Hepatocyte (in vitro differentiated cells): ENCODE measurements around the gene DNM3. TPM values are rescaled to one million over a fixed set of nuclear protein-coding genes. Genes with fewer than 3 reads are reported as not detected.

ENCODE experiments used
- DNase-seq: peaks from one replicate; pipeline ENCODE4 v3.0.0-alpha.2; 2016; ENCODE audit warnings: low spot score
- H2AFZ ChIP-seq: fragments of 200-600 bp; sonication (generic); 2 replicates; pipeline ENCODE4 v1.6.0; 2016; ENCODE audit warnings: antibody characterized with exemption, mild to moderate bottlenecking
- H3K27ac ChIP-seq: fragments of 200-600 bp; sonication (generic); 2 replicates; pipeline ENCODE4 v1.5.1; 2016; ENCODE audit warnings: mild to moderate bottlenecking
- H3K27me3 ChIP-seq: fragments of 200-600 bp; sonication (generic); 2 replicates; pipeline ENCODE4 v1.6.1; 2016
- H3K36me3 ChIP-seq: fragments of 200-600 bp; sonication (generic); replicated peaks from 2 replicates; pipeline ENCODE4 v1.5.1; 2016; ENCODE audit warnings: low read depth; ENCODE audit not compliant: insufficient read depth
- H3K4me1 ChIP-seq: fragments of 200-600 bp; sonication (generic); 2 replicates; pipeline ENCODE4 v1.5.1; 2016; ENCODE audit warnings: mild to moderate bottlenecking, moderate library complexity; ENCODE audit not compliant: insufficient read depth
- H3K4me2 ChIP-seq: fragments of 200-600 bp; sonication (generic); 2 replicates; pipeline ENCODE4 v1.6.0; 2016
- H3K4me3 ChIP-seq: fragments of 200-600 bp; sonication (generic); 2 replicates; pipeline ENCODE4 v1.5.1; 2016; ENCODE audit warnings: mild to moderate bottlenecking
- H3K79me2 ChIP-seq: fragments of 200-600 bp; sonication (generic); 2 replicates; pipeline ENCODE4 v1.6.0; 2017; ENCODE audit warnings: mild to moderate bottlenecking
- H3K9me2 ChIP-seq: fragments of 200-600 bp; sonication (generic); replicated peaks from 2 replicates; pipeline ENCODE4 v1.6.0; 2017; ENCODE audit warnings: mild to moderate bottlenecking; ENCODE audit not compliant: insufficient read depth
- H3K9me3 ChIP-seq: fragments of 200-600 bp; sonication (generic); 2 replicates; pipeline ENCODE4 v1.5.1; 2016; ENCODE audit warnings: low read depth, mild to moderate bottlenecking
- H4K20me1 ChIP-seq: fragments of 200-600 bp; sonication (generic); 2 replicates; pipeline ENCODE4 v1.6.0; 2016; ENCODE audit warnings: mild to moderate bottlenecking; ENCODE audit not compliant: insufficient read depth, poor library complexity, severe bottlenecking
- EZH2 ChIP-seq: fragments of 200-600 bp; sonication (generic); IDR thresholded peaks from 2 replicates; pipeline ENCODE4 v1.6.1; 2016; ENCODE audit warnings: antibody characterized with exemption, mild to moderate bottlenecking, borderline replicate concordance
- EZH2phosphoT487 ChIP-seq: fragments of 200-600 bp; sonication (generic); IDR thresholded peaks from one replicate; pipeline ENCODE4 v1.6.1; 2018; ENCODE audit warnings: antibody characterized with exemption, mild to moderate bottlenecking, low read depth, moderate library complexity; ENCODE audit not compliant: unreplicated experiment, severe bottlenecking
- WGBS: methylation state at CpG from one replicate; pipeline ENCODE4 v1.1.6; 2016; ENCODE audit warnings: low lambda C conversion rate; ENCODE audit errors: missing lambda C conversion rate; 5-methylcytosine and 5-hydroxymethylcytosine counted together
- polyA plus RNA-seq: library from polyadenylated mRNA; unstranded; fragments of >200 nt; fragmentation: Nextera tagmentation; extraction: Ambion mirVana; gene quantifications from 2 replicates; pipeline ENCODE4 v1.2.1, GENCODE V29; 2016
- total RNA-seq: library from RNA; depleted of rRNA; stranded (reverse); fragments of >200 nt; gene quantifications from 2 replicates; pipeline ENCODE4 v1.2.3, GENCODE V29; 2014
- TF ChIP-seq, protein P1 (sequence below): fragments of 200-600 bp; sonication (generic); IDR thresholded peaks from 2 replicates; pipeline ENCODE4 v1.5.1; 2016; ENCODE audit warnings: antibody characterized with exemption, mild to moderate bottlenecking; ENCODE audit not compliant: poor library complexity

The DNM3 gene
- total and polyA plus RNA-seq, 2 experiments from 2014 or later, result 1.5 TPM; not detected in 1

- peak overlapping the region; percentile 10 for H3K4me2 ChIP-seq
Measured at GRCh38 chr1:172397633-172398032, 556.3 kb downstream of the DNM3 start.

GRCh38 chr1:172398193-172398592 lies 556.9 kb downstream of the DNM3 start:
- TF ChIP-seq, protein P1, sequence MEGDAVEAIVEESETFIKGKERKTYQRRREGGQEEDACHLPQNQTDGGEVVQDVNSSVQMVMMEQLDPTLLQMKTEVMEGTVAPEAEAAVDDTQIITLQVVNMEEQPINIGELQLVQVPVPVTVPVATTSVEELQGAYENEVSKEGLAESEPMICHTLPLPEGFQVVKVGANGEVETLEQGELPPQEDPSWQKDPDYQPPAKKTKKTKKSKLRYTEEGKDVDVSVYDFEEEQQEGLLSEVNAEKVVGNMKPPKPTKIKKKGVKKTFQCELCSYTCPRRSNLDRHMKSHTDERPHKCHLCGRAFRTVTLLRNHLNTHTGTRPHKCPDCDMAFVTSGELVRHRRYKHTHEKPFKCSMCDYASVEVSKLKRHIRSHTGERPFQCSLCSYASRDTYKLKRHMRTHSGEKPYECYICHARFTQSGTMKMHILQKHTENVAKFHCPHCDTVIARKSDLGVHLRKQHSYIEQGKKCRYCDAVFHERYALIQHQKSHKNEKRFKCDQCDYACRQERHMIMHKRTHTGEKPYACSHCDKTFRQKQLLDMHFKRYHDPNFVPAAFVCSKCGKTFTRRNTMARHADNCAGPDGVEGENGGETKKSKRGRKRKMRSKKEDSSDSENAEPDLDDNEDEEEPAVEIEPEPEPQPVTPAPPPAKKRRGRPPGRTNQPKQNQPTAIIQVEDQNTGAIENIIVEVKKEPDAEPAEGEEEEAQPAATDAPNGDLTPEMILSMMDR, result no peak
- Histone ChIP-seq H3K4me1 (peaks cover 54% of the 10 kb centered on the region), H3K27ac (peak overlapping the region; percentile 82)

More at GRCh38 chr1:172397633-172398032, 556.3 kb downstream of the DNM3 start:
- no peak for DNase-seq
- H3K9me2 ChIP-seq, result no peaks in the 10 kb centered on the region
- no peak overlapping the region for H2AFZ ChIP-seq
- no peaks in the 10 kb centered on the region for H3K79me2 ChIP-seq
- H4K20me1 ChIP-seq, result no peaks in the 10 kb centered on the region
- H3K4me3 ChIP-seq, result no peak overlapping the region
- no peaks in the 10 kb centered on the region for H3K9me3 ChIP-seq
- peaks cover 54% of the 10 kb centered on the region for H3K4me1 ChIP-seq
- 84% methylated on average over 2 of the region's 2 CpGs for WGBS
- TF ChIP-seq EZH2 (no peak), EZH2phosphoT487 (no peak)
- TF ChIP-seq, protein P1, result no peak
- no peaks in the 10 kb centered on the region for H3K27me3 ChIP-seq
- H3K36me3 ChIP-seq, result no peaks in the 10 kb centered on the region
- H3K27ac ChIP-seq, result peak overlapping the region; percentile 82

DNA sequence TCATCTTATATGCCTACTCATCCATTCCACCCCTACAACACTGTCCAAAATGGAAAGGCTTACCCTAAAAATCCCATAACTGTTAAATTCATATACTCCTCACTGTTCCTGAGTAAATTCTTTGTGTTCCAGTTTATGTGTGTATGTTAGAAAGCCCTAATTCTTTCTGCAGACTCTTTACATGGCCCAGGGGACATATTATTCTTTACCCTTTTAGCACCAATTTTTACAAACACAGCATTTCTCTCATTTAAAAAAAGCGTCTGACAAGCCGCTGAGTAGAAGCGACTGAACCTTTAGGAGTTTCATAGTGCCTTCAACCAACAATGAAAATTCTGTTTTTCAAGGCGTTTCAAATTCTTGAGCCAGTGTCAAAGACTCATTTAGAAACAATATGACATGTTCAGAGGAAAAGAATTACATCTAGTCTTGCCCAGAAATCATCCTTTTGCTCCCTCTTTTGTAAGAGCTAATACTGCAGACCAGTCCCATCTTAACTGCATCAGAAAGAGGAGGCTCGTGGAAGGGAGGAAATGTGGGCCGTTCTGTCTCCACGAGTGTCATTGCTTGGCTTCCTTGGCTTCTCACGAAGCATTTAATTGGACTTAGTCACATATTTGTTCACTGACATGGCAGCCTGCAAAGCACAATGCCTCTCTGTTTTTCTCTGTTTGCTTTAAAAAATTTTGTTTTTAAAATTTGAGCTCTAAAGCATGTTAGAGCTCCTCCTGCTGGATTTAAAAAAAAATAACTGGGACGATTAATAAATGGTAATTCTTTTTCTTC lies 557.9 kb downstream of the DNM3 start:
- Histone ChIP-seq H3K4me3 (no peak overlapping the region), H3K27ac (peak overlapping the region; percentile 82), H3K36me3 (no peaks in the 10 kb centered on the region), H3K9me3 (no peaks in the 10 kb centered on the region), H3K4me2 (peak overlapping the region; percentile 10), H3K79me2 (no peaks in the 10 kb centered on the region), H3K9me2 (no peaks in the 10 kb centered on the region), H2AFZ (no peak overlapping the region), H4K20me1 (no peaks in the 10 kb centered on the region), H3K4me1 (peaks cover 49% of the 10 kb centered on the region), H3K27me3 (no peaks in the 10 kb centered on the region)
- 33% methylated on average over 9 of the region's 9 CpGs for WGBS
- TF ChIP-seq, protein P1, result peak; percentile 70
- TF ChIP-seq EZH2phosphoT487 (no peak), EZH2 (no peak)
- DNase-seq, result peak; percentile 86

More at GRCh38 chr1:172398193-172398592, 556.9 kb downstream of the DNM3 start:
- Histone ChIP-seq H4K20me1 (no peaks in the 10 kb centered on the region), H2AFZ (peak overlapping the region; percentile 15), H3K9me3 (no peaks in the 10 kb centered on the region), H3K4me3 (no peak overlapping the region), H3K4me2 (peak overlapping the region; percentile 10), H3K79me2 (no peaks in the 10 kb centered on the region), H3K27me3 (no peaks in the 10 kb centered on the region), H3K36me3 (no peaks in the 10 kb centered on the region), H3K9me2 (no peaks in the 10 kb centered on the region)
- no peak for DNase-seq
- WGBS, result 58% methylated on average over 2 of the region's 2 CpGs
